ENCODE data around the gene ACVR1B.
A peak's percentile ranks its signal among the peaks of the same experiment; 100 is the strongest.

The ACVR1B gene

DNA sequence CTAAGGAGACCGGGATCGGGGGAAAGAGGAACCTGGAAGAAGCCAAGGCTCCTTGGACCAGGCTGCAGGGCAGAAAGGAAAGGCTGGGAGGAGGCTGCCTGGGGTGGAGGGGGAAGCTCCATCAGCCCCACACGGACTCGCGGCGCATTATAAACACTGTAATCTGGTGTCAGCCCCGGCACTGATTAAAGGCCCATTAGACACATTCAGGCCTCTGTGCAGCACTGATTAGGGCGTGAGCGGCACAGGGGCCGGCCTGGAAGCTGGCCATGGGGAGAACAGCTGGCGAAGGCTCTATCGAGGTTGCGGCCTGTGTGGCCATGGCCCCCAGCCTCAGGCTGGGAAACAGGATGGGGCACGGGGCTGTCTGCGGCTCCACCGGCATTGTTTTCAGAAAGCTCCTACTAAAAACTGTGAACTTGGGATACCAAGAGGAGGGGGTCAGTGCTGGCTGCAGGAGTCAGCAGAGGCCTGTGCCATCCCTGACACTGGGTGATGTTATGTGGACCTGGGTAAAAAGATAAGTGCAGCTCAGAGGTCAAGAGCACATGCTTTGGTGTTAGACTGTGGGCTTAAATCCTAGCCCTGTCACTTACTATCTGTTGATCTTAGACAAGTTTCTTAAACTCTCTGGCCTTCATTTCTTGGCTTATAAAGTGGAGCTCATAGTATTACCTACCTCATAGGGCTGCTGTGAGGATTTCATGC, 33.6 kb upstream of the ACVR1B start:
- no peak for DNase-seq

- no peak for DNase-seq
Observed at GRCh38 chr12:51920046-51920445, 31.5 kb upstream of the ACVR1B start.

DNA sequence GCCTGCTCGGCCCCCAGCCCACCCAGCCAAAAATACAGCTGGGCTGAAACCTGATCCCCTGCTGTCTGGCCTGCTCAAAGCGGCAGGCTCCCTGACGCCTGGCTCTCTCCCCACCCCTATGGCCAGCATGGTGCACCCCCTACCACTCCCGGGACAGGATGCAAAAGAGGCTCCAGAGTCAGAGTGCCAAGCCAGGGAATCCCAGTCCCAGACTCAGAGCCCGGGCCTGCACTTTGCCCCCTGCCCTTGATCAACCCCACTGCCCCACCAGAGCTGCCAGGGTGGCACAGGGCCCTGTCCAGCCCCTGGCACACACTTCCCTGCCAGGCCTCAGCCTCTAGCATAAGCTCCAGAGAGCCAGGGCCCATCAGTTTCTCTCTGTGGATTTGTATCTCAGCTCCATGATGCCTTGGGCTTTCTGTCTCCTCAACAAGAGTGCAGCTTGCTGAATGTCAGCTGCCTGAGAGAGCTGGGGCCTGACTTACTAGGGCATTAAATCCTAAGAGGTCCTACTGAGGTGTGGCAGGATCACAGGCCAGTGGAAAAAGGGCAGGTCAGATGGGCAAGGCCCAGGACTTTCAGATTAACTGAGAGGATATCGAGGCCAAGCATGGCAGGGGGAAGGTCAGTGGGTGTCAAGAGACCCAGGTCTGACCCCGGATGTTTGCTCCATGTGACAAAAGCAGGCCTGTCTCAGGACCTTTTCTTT, 30.3 kb upstream of the ACVR1B start:
- DNase-seq: no peak

DNA sequence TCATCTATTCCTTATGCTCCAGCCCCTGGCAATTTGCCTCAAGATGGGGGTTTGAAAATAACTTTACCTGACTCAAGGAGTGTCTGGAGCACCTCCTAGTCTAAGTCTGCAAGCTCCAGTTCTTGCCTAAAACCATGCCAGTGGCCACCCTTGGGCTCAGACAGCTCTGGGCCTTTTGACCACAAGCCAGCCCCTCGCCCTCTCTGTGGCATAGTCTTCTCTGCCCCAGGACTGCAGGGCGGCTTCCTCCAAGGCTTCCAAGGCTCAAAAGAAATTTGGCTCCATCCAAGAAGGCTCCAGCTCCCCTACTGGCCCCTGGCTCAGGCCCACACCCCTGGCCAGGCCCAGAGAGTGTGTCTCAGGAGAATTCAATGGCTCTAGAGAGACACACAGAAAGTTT, 29.4 kb upstream of the ACVR1B start:
- DNase-seq: no peak

GRCh38 chr12:51922762-51923505, 28.6 kb upstream of the ACVR1B start:
- DNase-seq: no peak

DNA sequence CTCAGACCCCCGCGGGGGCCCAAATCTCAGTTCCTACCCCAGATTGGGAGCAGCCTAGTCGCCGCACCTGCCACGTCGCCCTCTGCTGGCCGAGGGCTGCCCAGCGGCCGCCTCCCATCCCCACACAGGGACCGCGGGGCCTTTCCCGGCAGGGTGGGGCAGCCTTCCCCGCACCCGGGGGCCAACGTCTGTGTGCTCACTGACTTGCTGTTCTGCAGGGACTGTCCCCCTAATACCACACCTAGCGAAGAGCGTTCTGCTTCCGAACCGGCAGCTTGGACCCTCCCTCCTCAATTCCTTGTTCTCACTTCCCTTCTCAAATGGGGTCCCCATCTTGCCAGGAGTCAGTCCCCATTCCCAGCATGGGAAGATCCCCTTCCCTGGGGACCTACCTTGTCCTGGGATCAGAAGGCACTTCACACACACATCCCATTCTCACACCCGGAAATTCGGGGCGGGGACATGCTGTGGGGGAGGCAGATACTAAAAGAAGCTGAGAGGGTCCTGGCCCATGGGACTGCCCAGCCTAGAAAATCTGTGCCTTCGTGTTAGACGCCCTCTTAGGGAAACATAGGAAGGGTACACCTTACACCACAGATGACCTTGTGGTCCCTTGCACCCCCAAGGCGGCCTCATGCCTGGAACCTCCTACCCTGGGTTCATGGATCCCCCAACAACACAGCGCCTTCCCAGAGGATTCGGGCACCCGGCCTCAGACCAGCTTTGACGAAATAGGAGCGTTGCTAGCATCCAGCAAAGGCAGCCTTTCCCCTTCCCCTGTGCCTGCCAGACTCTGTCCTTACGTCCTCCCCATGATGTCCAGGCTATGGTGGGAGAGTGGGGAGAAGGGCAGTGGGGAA, 27.8 kb upstream of the ACVR1B start:
- DNase-seq: peak; percentile 74

- no peak for DNase-seq
Observed at GRCh38 chr12:51924551-51925319, 26.8 kb upstream of the ACVR1B start.

- no peak for DNase-seq
Observed at GRCh38 chr12:51925346-51926063, 26.0 kb upstream of the ACVR1B start.

DNA sequence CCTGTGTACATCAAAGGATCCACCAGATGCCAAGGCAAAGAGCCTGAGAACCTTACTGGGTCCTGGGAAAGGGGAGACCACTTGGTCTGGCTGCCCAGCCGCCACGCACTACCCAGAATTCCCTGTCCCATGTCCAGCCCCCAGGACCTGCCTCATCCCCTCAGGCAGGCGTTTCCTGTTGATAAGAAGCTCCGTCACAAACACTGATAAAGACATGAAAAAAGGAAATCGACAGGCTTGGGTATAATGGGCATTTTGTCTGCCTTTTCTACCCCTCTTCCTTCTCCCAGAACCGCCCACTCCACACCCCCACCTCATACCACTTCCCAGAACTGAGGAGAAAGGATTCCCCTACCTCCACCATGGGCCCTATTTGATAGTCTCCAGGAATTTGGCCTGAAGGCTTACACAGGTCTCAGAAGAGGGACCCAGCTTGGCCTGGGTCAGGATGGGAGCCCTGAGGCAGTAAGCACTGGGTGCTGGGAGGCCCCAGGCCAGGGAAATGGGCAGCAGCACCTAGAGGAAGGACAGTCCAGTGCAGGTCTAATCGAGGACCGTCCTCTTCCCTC, 25.4 kb upstream of the ACVR1B start:
- no peak for DNase-seq

DNA sequence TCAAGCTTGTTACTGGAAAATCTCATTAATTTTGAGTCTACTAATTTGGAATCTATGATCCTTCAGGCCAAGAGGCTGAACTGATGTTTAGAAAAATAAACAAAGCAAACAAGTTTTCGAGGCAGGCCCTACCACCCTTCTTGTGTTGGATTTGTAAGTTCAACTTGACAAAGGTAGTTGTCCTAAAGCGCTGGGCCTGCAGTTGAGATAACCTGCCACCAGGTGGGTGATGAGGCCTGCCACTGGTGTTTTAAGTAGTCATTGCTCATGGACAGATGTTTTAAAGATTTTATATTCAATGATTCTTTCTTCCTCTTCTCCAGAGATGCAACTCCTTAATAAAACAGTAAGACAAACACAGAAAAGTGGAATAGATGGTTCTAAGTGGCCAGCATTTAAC, 24.8 kb upstream of the ACVR1B start:
- DNase-seq: peak; percentile 68

GRCh38 chr12:51932218-51933076, 19.1 kb upstream of the ACVR1B start:
- DNase-seq: no peak

- no peak for DNase-seq
Observed at GRCh38 chr12:51934080-51934479, 17.4 kb upstream of the ACVR1B start.

GRCh38 chr12:51937926-51938325, 13.6 kb upstream of the ACVR1B start:
- no peak for DNase-seq

DNA sequence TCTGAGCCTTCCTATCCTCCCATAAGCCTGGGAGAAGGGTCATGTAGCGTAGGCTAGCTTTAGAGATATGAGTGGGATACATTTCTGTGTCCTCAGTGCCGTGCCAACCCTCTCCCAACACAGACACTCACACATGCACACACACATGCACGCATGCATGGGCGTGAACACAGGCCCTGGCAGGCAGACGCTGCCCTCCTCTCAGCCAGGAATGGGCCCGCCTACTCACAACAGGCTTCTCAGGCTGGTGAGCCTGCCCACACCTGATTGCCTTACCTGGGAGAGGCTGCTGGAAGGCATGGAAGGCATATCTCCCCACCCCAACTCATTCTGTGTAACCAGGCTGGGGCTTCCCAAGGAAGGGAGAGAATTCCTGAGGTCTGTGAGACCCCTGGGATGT, 12.8 kb upstream of the ACVR1B start:
- no peak for DNase-seq

- DNase-seq: no peak
Observed at GRCh38 chr12:51941011-51941581, 10.4 kb upstream of the ACVR1B start.

DNA sequence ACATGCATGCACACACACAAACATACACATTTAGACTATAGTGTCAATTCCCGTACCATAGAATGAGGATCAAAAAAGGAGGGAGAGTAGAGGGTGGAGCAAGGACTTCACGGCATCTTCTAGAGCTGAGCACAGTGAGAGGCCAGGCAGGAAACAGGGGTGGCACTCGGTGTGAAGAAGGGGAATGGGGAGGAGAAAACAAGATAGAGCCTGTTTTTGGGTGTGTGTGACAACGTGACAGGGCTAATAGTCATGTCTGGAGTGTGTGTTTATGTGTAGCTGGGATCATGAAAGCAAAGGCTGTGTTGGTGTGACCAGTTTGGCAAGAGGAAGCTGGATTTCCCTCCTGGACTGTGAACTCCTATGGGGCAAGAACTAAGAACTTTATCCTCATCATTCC, 9.9 kb upstream of the ACVR1B start:
- no peak for DNase-seq

DNA sequence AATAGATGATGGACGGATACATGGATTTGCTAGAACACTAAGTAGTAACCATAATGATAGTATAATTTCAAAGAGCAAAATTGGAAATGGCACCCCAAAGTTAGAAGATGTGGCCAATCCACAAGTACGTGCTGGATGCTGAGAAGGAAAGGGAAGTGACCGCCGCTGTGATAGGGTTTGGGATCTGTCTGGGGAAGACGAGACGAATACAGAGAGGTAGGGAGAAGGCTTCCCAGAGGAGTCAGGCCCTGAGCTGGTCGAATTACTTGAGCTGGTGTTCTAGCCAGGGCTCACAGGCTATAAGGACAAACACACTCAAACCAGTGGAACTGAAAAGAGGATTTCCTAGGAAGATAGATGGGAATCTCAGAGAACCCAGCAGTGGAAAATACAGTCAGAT, 9.4 kb upstream of the ACVR1B start:
- DNase-seq: no peak

GRCh38 chr12:51942501-51943000, 8.9 kb upstream of the ACVR1B start:
- DNase-seq: no peak

GRCh38 chr12:51943346-51943745, 8.2 kb upstream of the ACVR1B start:
- no peak for DNase-seq
